Medulla oblongata (tissue), 1 donor: Measurements from ENCODE around the gene NCDN.
A peak's percentile ranks its signal among the peaks of the same experiment; 100 is the strongest.

ENCODE experiments used
- DNase-seq: peaks from one replicate; pipeline ENCODE4 v3.0.0-alpha.2; 2015; ENCODE audit errors: extremely low spot score

The NCDN gene

GRCh38 chr1:35590476-35591040, 33.0 kb downstream of the NCDN start:
- no peak for DNase-seq

DNA sequence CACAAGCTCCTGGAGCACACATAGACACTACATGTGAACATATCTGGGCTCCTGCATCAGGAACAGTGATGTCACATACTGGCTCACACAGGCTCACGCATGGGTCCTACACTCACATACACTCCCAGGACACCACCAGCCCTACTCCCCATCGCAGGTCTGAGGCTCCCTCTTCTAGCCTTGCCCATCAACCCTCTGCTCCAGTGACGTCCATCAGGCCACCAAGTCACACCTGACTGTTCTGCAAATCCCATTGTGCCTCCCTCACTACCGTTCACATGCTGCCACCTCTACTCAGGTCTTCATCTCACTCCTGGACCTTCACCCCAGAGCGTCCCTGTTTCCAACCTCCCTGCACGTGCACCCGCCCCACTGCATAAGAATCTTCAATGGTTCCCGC, 33.6 kb downstream of the NCDN start:
- no peak for DNase-seq

- DNase-seq: no peak
Observed at GRCh38 chr1:35592991-35593769, 35.6 kb downstream of the NCDN start.

DNA sequence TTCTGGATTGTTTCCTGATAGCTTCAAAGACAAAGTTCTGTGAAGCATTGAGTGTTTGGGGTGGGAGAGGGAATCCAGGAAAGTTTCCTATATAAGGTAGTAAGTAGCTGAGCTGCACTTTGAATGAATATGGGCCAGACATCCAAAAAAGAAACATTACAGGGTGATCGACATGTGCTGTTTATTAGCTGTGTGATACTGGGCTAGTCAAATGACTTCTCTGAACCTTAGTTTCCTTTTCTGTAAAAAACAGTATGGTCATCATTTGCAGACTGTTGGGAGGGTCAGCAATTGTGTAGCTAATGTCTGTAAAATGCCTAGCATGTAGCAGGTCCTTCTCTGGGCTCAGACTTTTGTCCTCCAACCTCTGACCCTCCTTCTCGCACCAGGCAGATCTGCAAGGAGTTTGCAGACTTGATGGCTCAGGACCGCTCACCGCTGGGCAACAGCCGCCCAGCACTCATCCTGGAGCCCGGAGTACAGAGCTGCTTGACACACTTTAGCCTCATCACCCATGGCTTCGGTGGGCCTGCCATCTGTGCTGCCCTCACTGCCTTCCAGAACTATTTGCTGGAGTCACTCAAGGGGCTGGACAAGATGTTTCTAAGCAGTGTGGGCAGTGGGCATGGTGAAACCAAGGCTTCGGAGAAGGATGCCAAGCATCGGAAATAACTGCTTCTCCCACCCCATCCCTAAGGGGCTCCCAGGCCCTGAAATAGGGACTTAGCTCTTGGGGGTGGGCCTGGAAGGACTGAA, 36.6 kb downstream of the NCDN start:
- DNase-seq: no peak

DNA sequence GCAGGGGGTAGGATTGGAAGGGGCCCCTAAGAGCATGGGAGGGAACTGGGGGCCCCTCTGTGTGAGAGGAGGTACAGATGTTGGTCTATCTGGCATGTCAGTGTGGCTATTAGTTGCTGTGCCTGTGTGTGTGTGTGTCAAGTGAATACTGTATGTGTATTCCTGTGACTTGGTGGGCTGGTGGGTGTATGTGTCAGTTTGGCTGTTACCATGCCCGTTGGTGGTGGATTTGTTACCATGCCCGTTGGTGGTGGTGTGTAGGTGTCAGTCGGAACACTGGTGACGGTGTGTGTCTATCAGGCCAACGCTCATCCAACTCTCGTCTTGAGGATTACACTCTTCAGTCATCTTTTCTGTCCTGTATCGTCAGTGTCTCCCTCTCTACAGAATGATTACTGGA, 38.1 kb downstream of the NCDN start:
- no peak for DNase-seq

DNA sequence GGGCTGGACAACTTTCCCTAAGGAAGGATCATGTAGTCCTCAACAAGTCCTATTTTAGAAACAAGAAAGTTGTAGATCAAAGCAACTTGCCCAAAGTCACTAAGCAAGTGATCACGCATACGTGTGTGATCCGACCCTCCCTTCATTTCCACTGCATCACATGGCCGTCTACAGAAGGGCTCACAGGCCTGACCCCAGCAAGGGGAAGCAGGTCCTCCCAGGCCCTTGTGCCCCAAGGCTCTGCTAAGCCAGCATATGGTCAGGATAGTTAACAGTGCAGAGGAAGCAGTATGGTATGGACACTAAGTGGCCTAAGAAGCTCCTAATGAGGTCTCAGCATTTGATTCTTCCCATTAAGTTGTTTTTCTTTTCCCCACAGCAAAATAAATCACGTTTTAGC, 40.3 kb downstream of the NCDN start:
- DNase-seq: no peak

DNA sequence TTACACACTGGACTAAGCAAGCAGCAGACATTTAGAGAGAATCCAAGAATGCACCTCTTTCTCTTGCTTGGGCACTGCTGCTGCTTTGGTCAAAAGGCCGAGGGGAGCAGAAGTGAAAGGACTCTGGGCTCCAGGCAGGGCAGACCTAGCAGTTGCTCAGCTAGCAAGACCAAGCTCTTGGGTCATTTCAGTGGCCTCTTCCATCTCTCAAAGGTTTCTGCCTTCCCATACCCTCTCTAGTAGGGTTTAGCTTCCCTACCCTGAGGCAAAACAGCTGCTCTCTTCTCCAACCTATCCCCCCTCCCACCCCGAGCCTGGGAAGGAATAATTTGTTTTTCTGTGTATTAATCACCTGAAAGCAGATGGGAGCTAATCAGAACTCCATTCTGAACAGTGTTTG, 41.3 kb downstream of the NCDN start:
- DNase-seq: no peak

GRCh38 chr1:35599411-35599810, 41.8 kb downstream of the NCDN start:
- no peak for DNase-seq

- no peak for DNase-seq
Observed at GRCh38 chr1:35600593-35600992, 43.0 kb downstream of the NCDN start.

DNA sequence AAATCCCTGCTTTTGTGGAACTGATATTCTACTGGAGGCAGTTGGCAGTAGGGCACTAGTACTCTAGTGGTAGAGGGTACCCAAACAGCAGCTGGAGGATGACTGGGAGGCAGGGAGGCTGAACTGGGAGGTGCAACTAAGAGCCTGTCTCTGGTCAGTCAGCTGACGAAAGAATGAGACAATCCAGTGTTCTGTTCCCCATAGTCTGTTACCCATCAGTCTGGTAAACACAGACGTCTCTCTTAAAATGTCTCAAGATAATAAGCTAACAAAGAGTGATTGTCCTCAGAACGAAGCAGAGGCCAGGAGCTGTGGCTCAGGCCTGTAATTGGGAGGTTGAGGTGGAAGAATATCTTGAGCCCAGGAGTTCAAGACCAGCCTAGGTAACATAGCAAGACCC, 45.9 kb downstream of the NCDN start:
- peak; percentile 78 for DNase-seq

DNA sequence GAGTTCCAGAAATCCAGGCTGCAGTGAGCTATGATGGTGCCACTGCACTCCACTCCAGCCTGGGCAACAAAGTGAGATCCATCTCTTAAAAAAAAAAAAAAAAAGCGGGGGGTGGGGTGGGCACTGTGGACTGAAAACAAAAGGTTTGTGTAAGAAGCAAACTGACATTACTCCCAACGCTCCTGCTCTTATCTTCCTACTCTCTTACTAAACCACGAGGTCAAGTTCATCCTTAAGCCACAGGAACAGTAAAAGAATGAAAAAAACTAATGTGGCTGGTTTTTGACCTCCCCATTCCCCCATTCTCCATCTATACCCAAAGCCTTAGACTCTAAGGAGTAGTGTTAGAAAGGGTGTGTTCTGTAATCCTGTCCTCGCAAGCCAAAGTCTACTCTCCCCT, 46.3 kb downstream of the NCDN start:
- DNase-seq: no peak

- no peak for DNase-seq
Observed at GRCh38 chr1:35605071-35605866, 47.7 kb downstream of the NCDN start.

DNA sequence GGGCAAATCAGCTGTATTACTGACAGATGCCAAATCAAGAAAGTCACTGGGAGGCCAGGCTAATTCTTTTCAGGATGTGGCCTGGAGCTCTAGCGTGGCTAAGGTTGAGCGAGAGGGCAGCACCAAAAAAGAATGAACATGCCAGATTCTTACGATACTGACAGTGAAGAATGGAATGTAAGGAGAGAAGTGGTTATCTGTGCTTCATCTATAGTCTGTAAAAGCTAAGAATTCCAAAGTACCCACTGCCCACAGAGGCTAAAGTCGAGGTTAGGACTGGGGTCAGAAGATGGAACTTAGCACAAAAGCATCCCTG, 48.2 kb downstream of the NCDN start:
- DNase-seq: no peak

DNA sequence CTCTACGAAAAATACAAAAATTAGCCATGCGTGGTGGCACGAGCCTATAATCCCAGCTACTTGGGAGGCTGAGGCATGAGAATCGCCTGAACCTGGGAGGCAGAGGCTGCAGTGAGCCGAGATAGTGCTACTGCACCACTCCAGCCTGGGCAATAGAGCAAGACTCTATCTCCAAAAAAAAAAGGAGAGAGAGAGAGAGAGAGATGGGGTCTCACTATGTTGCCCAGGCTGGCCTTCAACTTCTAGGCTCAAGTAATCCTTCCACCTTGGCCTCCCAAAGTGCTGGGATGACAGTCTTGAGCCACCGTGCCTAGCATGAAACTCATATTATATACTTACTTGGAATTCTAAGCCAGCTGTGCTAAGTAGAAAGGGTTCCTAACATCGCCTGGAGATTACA, 54.1 kb downstream of the NCDN start:
- no peak for DNase-seq

GRCh38 chr1:35615440-35615839, 57.8 kb downstream of the NCDN start:
- DNase-seq: no peak
